HUES64 (cell line): ENCODE results near the gene PASK.

Experiments used
- H3K27ac ChIP-seq: 2 replicates; pipeline ENCODE4 v1.7.0; 2013; ENCODE audit warnings: low read depth, low read length, inconsistent platforms
- H3K27me3 ChIP-seq: 2 replicates; pipeline ENCODE4 v1.6.1; 2013; ENCODE audit warnings: mild to moderate bottlenecking, low read length; ENCODE audit not compliant: insufficient read depth
- H3K36me3 ChIP-seq: 2 replicates; pipeline ENCODE4 v1.6.1; 2013; ENCODE audit warnings: mild to moderate bottlenecking, low read length; ENCODE audit not compliant: insufficient read depth
- H3K4me1 ChIP-seq: 2 replicates; pipeline ENCODE4 v1.6.1; 2013; ENCODE audit warnings: mild to moderate bottlenecking, low read length, moderate library complexity; ENCODE audit not compliant: insufficient read depth
- H3K4me3 ChIP-seq: 2 replicates; pipeline ENCODE4 v1.5.1; 2013; ENCODE audit warnings: mild to moderate bottlenecking, low read length, moderate library complexity
- H3K9ac ChIP-seq: 2 replicates; pipeline ENCODE4 v1.6.1; 2013; ENCODE audit warnings: mild to moderate bottlenecking, low read depth, low read length
- H3K9me3 ChIP-seq: 2 replicates; pipeline ENCODE4 v1.6.1; 2013; ENCODE audit warnings: low read depth, low read length; ENCODE audit not compliant: insufficient read depth
- WGBS: fragments of 150-250, 120-280 bp; methylation state at CpG from one replicate; pipeline ENCODE4 v1.1.7; 2013; ENCODE audit warnings: missing lambda C conversion rate; 5-methylcytosine and 5-hydroxymethylcytosine counted together

Gene PASK

DNA sequence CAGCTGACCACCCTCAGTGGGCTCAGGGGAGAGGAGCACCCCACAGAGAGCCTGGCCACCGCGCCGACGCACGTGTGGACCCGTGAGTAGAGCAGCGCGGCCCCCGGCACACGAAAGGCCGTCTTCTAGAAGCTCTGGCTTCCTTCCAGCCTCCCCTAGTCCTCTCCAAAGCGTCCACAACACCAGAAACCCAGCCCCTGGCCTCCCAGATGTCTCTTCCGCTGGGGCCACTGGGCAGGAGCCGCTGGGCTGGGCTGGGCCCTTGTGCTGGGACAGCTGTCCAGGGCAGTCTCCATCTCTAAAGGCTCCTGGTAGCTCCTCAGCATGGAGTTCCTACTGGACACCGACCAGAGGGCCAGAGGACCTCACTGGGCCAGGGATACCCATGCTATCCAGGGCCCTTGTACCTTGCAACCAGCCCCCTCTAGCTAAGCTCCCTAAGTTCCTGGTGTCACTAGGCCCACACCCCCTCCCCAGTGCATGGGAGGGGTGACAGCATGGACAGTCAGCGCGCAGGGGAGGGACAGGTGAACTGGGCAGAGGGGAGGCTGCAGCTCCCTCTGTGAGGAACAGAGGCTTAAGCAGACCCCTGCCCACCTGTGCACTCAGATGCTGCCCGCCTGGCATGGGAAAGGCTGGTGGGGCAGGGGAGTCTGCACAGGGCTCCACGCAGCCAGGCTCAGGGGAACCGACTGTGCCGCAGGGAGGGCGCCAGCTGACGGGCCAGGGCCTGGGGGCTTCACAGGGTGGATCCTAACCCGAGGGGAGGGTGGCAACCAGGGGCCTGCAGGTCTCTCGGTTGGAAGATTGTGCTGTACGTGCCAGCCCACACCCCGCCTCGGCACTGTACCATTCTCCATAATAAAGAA, 80.1 kb downstream of the PASK start:
- Histone ChIP-seq H3K9ac (no peak overlapping the region), H3K36me3 (no peaks in the 10 kb centered on the region), H3K4me3 (no peak overlapping the region), H3K27ac (no peak overlapping the region), H3K27me3 (no peaks in the 10 kb centered on the region), H3K4me1 (no peaks in the 10 kb centered on the region), H3K9me3 (no peaks in the 10 kb centered on the region)
- WGBS, result 89% methylated on average over 28 of the region's 28 CpGs

DNA sequence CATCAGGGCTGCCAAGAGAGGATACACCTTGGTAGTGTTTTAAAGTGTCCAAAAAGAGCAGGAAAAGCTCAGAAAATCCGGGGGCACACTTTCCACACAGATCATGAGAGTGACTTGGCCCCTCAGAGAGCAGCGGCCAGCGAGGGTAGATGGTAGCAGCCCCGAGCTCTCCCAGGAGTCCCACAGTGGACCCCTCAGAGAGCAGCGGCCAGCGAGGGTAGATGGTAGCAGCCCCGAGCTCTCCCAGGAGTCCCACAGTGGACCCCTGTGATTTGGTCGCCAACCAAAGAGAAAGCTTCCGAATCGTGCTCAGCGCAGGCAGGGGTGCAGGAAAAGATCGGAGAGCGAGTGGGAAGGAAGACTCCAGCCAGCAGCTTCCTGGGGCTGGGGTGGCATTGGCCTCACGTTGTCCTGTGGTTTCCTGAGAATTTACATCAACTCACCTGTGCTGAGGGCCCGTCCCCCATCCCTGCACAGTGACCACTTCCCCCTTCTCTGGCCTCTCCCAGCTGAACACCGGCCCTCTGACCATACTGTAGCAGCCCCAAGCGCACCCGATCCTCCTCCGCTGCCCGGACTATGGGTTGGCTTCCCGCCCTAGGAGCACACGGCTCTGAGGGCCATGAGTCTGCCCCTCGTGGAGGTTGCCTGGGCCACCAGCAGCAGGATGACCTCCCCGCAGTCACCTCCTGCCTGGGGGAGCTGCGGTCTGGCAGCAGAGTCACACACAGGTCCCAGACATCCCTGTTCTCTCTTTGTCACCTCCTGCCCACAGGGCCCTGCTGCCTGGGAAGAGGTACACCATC, 80.9 kb downstream of the PASK start:
- no peaks in the 10 kb centered on the region for H3K9me3 ChIP-seq
- WGBS, result 90% methylated on average over 25 of the region's 25 CpGs
- H3K4me3 ChIP-seq, result no peak overlapping the region
- H3K4me1 ChIP-seq, result no peaks in the 10 kb centered on the region
- H3K27ac ChIP-seq, result no peak overlapping the region
- no peaks in the 10 kb centered on the region for H3K27me3 ChIP-seq
- H3K9ac ChIP-seq, result no peak overlapping the region
- H3K36me3 ChIP-seq, result no peaks in the 10 kb centered on the region

- H3K27me3 ChIP-seq, result no peaks in the 10 kb centered on the region
- no peak overlapping the region for H3K27ac ChIP-seq
- H3K4me1 ChIP-seq, result no peaks in the 10 kb centered on the region
- no peaks in the 10 kb centered on the region for H3K36me3 ChIP-seq
- no peaks in the 10 kb centered on the region for H3K9me3 ChIP-seq
- 92% methylated on average over 21 of the region's 21 CpGs for whole genome bisulfite sequencing
- no peak overlapping the region for H3K4me3 ChIP-seq
- H3K9ac ChIP-seq, result no peak overlapping the region
Observed at GRCh38 chr2:241067501-241068135, 81.7 kb downstream of the PASK start.

DNA sequence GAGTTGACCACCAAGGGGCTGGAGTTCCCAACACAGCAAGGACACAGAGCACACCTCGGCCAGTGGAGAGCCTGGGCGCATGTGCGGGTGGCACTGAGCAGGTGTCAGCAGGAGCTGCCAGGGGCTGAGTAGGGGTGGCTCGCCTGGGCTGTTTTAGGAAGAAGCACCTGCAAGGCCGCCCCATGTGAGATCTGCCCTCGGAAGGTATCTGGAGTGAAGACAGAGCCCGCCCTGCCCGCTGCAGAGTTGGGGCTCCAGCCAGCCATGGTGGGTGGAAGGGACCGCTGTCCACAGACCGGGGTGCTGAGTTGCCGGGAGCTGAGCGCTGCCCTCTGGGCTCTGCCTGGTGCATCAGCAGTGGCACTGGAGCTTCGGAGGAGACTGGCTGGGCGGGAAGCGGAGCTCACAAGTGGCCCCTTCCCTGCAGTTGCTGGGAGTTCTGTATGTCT, 82.4 kb downstream of the PASK start:
- H3K36me3 ChIP-seq, result no peaks in the 10 kb centered on the region
- no peaks in the 10 kb centered on the region for H3K27me3 ChIP-seq
- no peaks in the 10 kb centered on the region for H3K9me3 ChIP-seq
- no peak overlapping the region for H3K27ac ChIP-seq
- H3K9ac ChIP-seq, result no peak overlapping the region
- H3K4me3 ChIP-seq, result no peak overlapping the region
- 69% methylated on average over 15 of the region's 15 CpGs for WGBS
- H3K4me1 ChIP-seq, result no peaks in the 10 kb centered on the region

DNA sequence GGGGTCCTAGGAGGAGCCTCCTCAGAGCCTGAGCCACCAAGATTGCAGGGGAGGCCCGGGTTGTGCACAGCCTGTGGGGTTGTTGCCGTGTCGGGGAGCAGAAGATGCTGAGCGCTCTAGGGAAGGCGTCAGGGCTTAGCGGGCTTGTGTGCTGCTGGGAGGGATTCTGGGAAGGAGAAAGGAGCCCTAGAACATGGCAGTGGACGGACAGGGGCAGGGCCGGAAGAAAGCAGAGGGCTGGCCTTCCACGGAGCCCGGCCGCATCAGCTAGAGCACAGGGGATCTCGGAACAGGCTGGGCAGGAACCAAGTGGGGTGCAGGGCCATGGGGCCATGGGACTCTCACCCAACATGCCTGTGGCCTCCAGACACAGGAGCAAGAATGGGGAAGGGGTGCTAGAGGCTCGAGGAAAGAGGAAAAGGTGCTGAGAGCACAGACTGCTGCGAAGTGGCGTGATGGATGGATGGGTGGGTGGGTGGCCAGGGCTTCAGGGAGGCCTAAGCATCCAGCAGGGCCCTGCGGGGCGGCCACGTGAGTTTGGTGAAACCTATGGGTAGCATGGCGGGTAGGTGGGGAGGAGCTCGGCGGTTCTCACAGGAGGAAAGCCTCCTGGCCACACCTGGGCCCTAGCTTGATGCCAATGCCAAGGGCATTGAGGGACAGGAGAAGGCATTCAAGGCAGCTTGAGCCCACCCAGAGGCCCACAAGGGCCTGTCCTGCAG, 82.9 kb downstream of the PASK start:
- Histone ChIP-seq H3K9me3 (no peaks in the 10 kb centered on the region), H3K4me1 (no peaks in the 10 kb centered on the region), H3K9ac (no peak overlapping the region), H3K4me3 (no peak overlapping the region), H3K27me3 (no peaks in the 10 kb centered on the region), H3K36me3 (no peaks in the 10 kb centered on the region), H3K27ac (no peak overlapping the region)
- WGBS, result 92% methylated on average over 21 of the region's 21 CpGs

DNA sequence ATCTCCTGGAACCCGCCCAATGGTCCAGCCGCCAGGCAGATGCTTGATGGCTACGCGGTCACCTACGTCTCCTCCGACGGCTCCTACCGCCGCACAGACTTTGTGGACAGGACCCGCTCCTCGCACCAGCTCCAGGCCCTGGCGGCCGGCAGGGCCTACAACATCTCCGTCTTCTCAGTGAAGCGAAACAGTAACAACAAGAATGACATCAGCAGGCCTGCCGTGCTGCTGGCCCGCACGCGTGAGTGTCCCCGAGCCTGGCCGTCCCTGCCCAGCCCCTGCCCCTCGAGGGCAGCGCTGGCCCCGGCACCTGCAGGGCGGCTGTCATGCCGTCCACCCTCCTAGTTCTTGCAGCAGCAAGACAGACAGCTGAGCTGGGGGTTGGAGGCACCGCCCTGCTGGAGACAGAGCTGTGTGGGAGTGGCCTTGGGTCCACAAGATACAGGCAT, 83.9 kb downstream of the PASK start:
- Histone ChIP-seq H3K9ac (no peak overlapping the region), H3K4me3 (no peak overlapping the region), H3K27me3 (no peaks in the 10 kb centered on the region), H3K4me1 (no peaks in the 10 kb centered on the region), H3K27ac (no peak overlapping the region), H3K36me3 (no peaks in the 10 kb centered on the region), H3K9me3 (no peaks in the 10 kb centered on the region)
- WGBS, result 91% methylated on average over 27 of the region's 27 CpGs

DNA sequence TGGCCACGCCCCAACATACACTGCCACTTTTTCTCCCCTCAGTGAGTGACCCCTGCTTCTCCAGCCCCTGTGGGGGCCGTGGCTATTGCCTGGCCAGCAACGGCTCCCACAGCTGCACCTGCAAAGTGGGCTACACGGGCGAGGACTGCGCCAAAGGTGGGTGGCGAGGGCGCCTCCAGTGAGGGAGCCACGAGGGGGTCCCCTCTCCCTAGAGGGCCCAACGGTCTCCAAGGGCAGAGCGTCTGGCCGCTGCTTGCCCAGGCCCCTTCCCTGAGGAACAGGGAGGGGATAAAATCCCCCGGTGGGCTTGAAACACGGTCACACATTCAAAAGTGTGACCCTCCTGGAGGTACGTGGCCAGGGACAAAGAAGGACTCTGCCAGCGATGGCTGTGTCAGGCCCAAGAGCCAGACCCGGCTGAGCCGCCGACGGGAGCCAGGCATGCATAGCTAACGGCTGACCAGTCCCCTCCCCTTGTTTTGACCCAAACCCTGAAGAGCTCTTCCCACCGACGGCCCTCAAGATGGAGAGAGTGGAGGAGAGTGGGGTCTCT, 84.4 kb downstream of the PASK start:
- Histone ChIP-seq H3K4me3 (no peak overlapping the region), H3K36me3 (no peaks in the 10 kb centered on the region), H3K9me3 (no peaks in the 10 kb centered on the region), H3K27me3 (no peaks in the 10 kb centered on the region), H3K4me1 (no peaks in the 10 kb centered on the region), H3K27ac (no peak overlapping the region), H3K9ac (no peak overlapping the region)
- 92% methylated on average over 23 of the region's 23 CpGs for WGBS

DNA sequence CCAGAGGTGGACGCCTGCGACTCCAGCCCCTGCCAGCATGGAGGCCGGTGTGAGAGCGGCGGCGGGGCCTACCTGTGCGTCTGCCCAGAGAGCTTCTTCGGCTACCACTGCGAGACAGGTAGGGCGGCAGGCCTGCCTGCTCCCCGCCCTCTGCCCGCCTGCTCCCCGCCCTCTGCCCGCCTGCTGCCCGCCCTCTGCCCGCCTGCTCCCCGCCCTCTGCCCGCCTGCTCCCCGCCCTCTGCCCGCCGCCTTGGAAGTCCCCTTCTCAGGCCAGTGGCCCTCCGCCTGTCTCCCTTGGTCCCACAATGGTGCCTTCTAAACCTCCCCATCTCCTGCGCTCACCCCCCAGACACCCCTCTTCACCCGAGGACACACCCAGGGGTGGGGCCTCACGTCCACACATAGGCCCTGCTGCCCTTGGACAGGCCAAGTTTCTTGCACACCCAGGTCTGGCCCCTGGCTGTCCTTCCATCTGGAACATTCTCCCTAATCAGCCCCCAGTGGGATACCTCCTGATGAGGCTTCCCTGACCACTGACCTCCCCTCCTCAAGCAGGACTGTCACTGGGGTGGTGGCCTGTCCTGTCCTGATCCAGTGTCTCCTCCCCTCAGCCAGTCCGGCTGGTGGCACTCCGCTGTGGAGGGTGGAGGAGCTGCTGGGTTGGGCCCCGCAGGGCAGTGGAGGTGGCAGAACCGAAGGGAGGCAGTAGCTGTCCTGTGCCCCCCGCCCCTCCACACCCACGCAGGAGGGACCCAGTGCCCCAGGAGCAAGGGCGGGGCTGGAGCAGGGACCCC, 85.1 kb downstream of the PASK start:
- H3K27ac ChIP-seq, result no peak overlapping the region
- peak overlapping the region; percentile 24; the same call in 1 of the 2 replicates for H3K4me3 ChIP-seq
- H3K36me3 ChIP-seq, result no peaks in the 10 kb centered on the region
- H3K27me3 ChIP-seq, result no peaks in the 10 kb centered on the region
- no peaks in the 10 kb centered on the region for H3K4me1 ChIP-seq
- no peaks in the 10 kb centered on the region for H3K9me3 ChIP-seq
- WGBS, result 57% methylated on average over 31 of the region's 32 CpGs
- H3K9ac ChIP-seq, result no peak overlapping the region

- Histone ChIP-seq H3K27me3 (no peaks in the 10 kb centered on the region), H3K9ac (no peak overlapping the region), H3K27ac (no peak overlapping the region), H3K4me1 (no peaks in the 10 kb centered on the region), H3K4me3 (peak overlapping the region; percentile 24; the same call in 1 of the 2 replicates), H3K9me3 (no peaks in the 10 kb centered on the region), H3K36me3 (no peaks in the 10 kb centered on the region)
- WGBS, result 77% methylated on average over 6 of the region's 8 CpGs
Observed at GRCh38 chr2:241063587-241063986, 85.7 kb downstream of the PASK start.

GRCh38 chr2:241063093-241063551, 86.2 kb downstream of the PASK start:
- WGBS, result 78% methylated on average over 13 of the region's 13 CpGs

More at GRCh38 chr2:241063093-241063551, 86.2 kb downstream of the PASK start:
- H3K36me3 ChIP-seq, result no peaks in the 10 kb centered on the region
- no peak overlapping the region for H3K4me3 ChIP-seq
- H3K9me3 ChIP-seq, result no peaks in the 10 kb centered on the region
- H3K9ac ChIP-seq, result no peak overlapping the region
- no peaks in the 10 kb centered on the region for H3K4me1 ChIP-seq
- no peaks in the 10 kb centered on the region for H3K27me3 ChIP-seq
- no peak overlapping the region for H3K27ac ChIP-seq
